H1 (cell line): ENCODE measurements around the gene SPINDOC. TPM values are rescaled to one million over a fixed set of nuclear protein-coding genes. Genes with fewer than 3 reads are reported as not detected.

Source experiments
- CTCF ChIA-PET: fragments of 300-600 bp; sonication (Branson Sonifier 250); formaldehyde crosslinking; loops from one replicate; lab custom pipeline; 2021; ENCODE audit not compliant: partially characterized antibody; lab: Charles Lee
- POLR2A ChIA-PET: fragments of 300-600 bp; sonication (Branson Sonifier 250); formaldehyde crosslinking; loops from one replicate; lab custom pipeline; 2021; ENCODE audit warnings: inconsistent platforms; ENCODE audit not compliant: partially characterized antibody; lab: Charles Lee
- DNase-seq, 2 experiments: peaks; one replicate each; pipeline versions ENCODE4 v3.0.0 to v3.0.0-alpha.2; 2010 to 2022; ENCODE audit warnings: low spot score in 2 of 2, low read depth in 1 of 2, mixed read lengths in 1 of 2
- FAIRE-seq: peaks from 2 replicates; lab custom pipeline; 2011; peaks lifted over from hg19 to GRCh38; lab: Jason Lieb, UNC
- H2AFZ ChIP-seq: 2 replicates; pipeline ENCODE4 v1.8.1; 2012; ENCODE audit warnings: low read length, inconsistent platforms
- H2AK5ac ChIP-seq: 2 replicates; pipeline ENCODE4 v1.6.1; 2013; ENCODE audit warnings: low read depth, low read length
- H2BK120ac ChIP-seq: replicated peaks from 2 replicates; pipeline ENCODE3; 2013; ENCODE audit warnings: low read depth, low read length, inconsistent platforms
- H2BK12ac ChIP-seq: 2 replicates; pipeline ENCODE4 v1.6.1; 2013; ENCODE audit warnings: low read depth, low read length
- H2BK15ac ChIP-seq: 2 replicates; pipeline ENCODE4 v1.6.1; 2013; ENCODE audit warnings: low read length
- H2BK20ac ChIP-seq: 2 replicates; pipeline ENCODE4 v1.6.1; 2013; ENCODE audit warnings: low read length
- H2BK5ac ChIP-seq: 2 replicates; pipeline ENCODE4 v1.6.1; 2013; ENCODE audit warnings: low read depth, low read length
- H3K14ac ChIP-seq: 2 replicates; pipeline ENCODE4 v1.6.1; 2013; ENCODE audit warnings: inconsistent platforms; ENCODE audit not compliant: insufficient read length
- H3K18ac ChIP-seq: 2 replicates; pipeline ENCODE4 v1.6.1; 2013; ENCODE audit warnings: low read length; ENCODE audit errors: extremely low read depth
- H3K23ac ChIP-seq: 2 replicates; pipeline ENCODE4 v1.6.1; 2013; ENCODE audit warnings: inconsistent platforms; ENCODE audit not compliant: insufficient read length
- H3K23me2 ChIP-seq: 2 replicates; pipeline ENCODE4 v1.6.1; 2013; ENCODE audit warnings: low read depth, low read length
- H3K27ac ChIP-seq: 2 replicates; pipeline ENCODE4 v1.6.1; 2011; ENCODE audit warnings: low read depth, low read length, inconsistent platforms
- H3K27me3 ChIP-seq, 4 experiments: replicated peaks in 1 of 4; 1 replicate in 1 of 4; 2 replicates in 3 of 4; pipeline versions ENCODE4 v1.6.1 to v1.8.1; 2011 to 2013; ENCODE audit warnings: low read length in 3 of 4, mild to moderate bottlenecking in 3 of 4, inconsistent platforms in 2 of 4, mixed read lengths in 2 of 4, moderate library complexity in 1 of 4; ENCODE audit not compliant: control insufficient read depth in 3 of 4, insufficient read depth in 3 of 4; ENCODE audit errors: extremely low read depth in 1 of 4
- H3K36me3 ChIP-seq, 4 experiments: 2 replicates each; pipeline versions ENCODE4 v1.6.1 to v1.8.1; 2011 to 2013; ENCODE audit warnings: mild to moderate bottlenecking in 4 of 4, low read length in 3 of 4, moderate library complexity in 2 of 4, control low read depth in 1 of 4, inconsistent platforms in 1 of 4; ENCODE audit not compliant: insufficient read depth in 4 of 4, control insufficient read depth in 2 of 4
- H3K4ac ChIP-seq: replicated peaks from 2 replicates; pipeline ENCODE3; 2013; ENCODE audit warnings: low read length, low read depth, mixed read lengths, inconsistent platforms; ENCODE audit not compliant: insufficient read length
- H3K4me1 ChIP-seq, 4 experiments: replicated peaks in 1 of 4; 1 replicate in 1 of 4; 2 replicates in 3 of 4; pipeline versions ENCODE4 v1.6.1 to v1.8.1; 2011 to 2013; ENCODE audit warnings: low read length in 3 of 4, inconsistent platforms in 2 of 4, mixed read lengths in 1 of 4; ENCODE audit not compliant: insufficient read depth in 4 of 4, control insufficient read depth in 3 of 4
- H3K4me2 ChIP-seq, 2 experiments: 2 replicates each; pipeline versions ENCODE4 v1.6.1 to v1.8.1; 2011 to 2013; ENCODE audit warnings: low read depth in 2 of 2, low read length in 2 of 2, control low read depth in 1 of 2, inconsistent platforms in 1 of 2, mild to moderate bottlenecking in 1 of 2; ENCODE audit not compliant: insufficient read depth in 1 of 2
- H3K4me3 ChIP-seq, 4 experiments: fragments of 200-600, 300-600 bp in 1 of 4; sonication (generic), shearing (Covaris generic), sonication (Bioruptor Twin) in 1 of 4; 2 replicates each; pipeline versions ENCODE4 v1.5.1 to v1.8.1; 2011 to 2016; ENCODE audit warnings: low read length in 4 of 4, low read depth in 3 of 4, control low read depth in 2 of 4, inconsistent platforms in 2 of 4, mild to moderate bottlenecking in 2 of 4, mixed read lengths in 1 of 4, moderate library complexity in 1 of 4; ENCODE audit not compliant: insufficient read depth in 2 of 4; ENCODE audit errors: extremely low read depth in 1 of 4
- H3K56ac ChIP-seq: replicated peaks from 2 replicates; pipeline ENCODE3; 2013; ENCODE audit warnings: low read depth, mild to moderate bottlenecking, mixed read lengths, low read length, inconsistent platforms; ENCODE audit not compliant: insufficient read length
- H3K79me1 ChIP-seq: 2 replicates; pipeline ENCODE4 v1.6.1; 2013; ENCODE audit warnings: low read depth, low read length, control low read depth
- H3K79me2 ChIP-seq, 2 experiments: 2 replicates each; pipeline versions ENCODE4 v1.6.1 to v1.8.1; 2012 to 2013; ENCODE audit warnings: low read length in 2 of 2, mild to moderate bottlenecking in 2 of 2, inconsistent platforms in 1 of 2; ENCODE audit not compliant: insufficient read depth in 2 of 2, control insufficient read depth in 1 of 2
- H3K9ac ChIP-seq, 4 experiments: replicated peaks in 1 of 4; 1 replicate in 1 of 4; 2 replicates in 3 of 4; pipeline versions ENCODE4 v1.6.1 to v1.8.1; 2011 to 2013; ENCODE audit warnings: low read depth in 3 of 4, low read length in 3 of 4, control low read depth in 2 of 4, mild to moderate bottlenecking in 2 of 4, moderate library complexity in 2 of 4, inconsistent platforms in 1 of 4; ENCODE audit errors: extremely low read depth in 1 of 4
- H3K9me3 ChIP-seq, 2 experiments: 2 replicates each; pipeline versions ENCODE4 v1.6.1 to v1.8.1; 2012 to 2013; ENCODE audit warnings: mild to moderate bottlenecking in 2 of 2, moderate library complexity in 2 of 2, control low read depth in 1 of 2, inconsistent platforms in 1 of 2, low read depth in 1 of 2, low read length in 1 of 2, mixed read lengths in 1 of 2; ENCODE audit not compliant: insufficient read depth in 2 of 2
- H4K20me1 ChIP-seq, 2 experiments: replicated peaks in 1 of 2; 2 replicates each; pipeline versions ENCODE3 to v1.8.1; 2011 to 2013; ENCODE audit warnings: inconsistent platforms in 2 of 2, low read length in 2 of 2, mild to moderate bottlenecking in 1 of 2; ENCODE audit not compliant: insufficient read depth in 2 of 2, control insufficient read depth in 1 of 2
- H4K5ac ChIP-seq: 2 replicates; pipeline ENCODE4 v1.6.1; 2013; ENCODE audit warnings: low read length, low read depth, mixed read lengths, inconsistent platforms; ENCODE audit not compliant: insufficient read length
- H4K8ac ChIP-seq: 2 replicates; pipeline ENCODE4 v1.8.0; 2013; ENCODE audit warnings: mild to moderate bottlenecking, moderate library complexity, low read length, inconsistent platforms; ENCODE audit not compliant: insufficient read depth; ENCODE audit errors: extremely low read depth
- H4K91ac ChIP-seq: replicated peaks from 2 replicates; pipeline ENCODE3; 2013; ENCODE audit warnings: low read length, mixed read lengths, inconsistent platforms; ENCODE audit not compliant: insufficient read length
- KDM5A ChIP-seq: fragments of 200-600 bp; IDR thresholded peaks from 2 replicates; pipeline ENCODE4 v1.7.1; 2012; ENCODE audit warnings: mild to moderate bottlenecking, low read length, inconsistent platforms, mixed read lengths
- POLR2A ChIP-seq, 2 experiments: IDR thresholded peaks; 1 replicate in 1 of 2; 2 replicates in 1 of 2; pipeline ENCODE4 v1.6.1; 2011; ENCODE audit warnings: low read depth in 2 of 2, low read length in 2 of 2, mild to moderate bottlenecking in 2 of 2; ENCODE audit errors: control extremely low read depth in 1 of 2
- WGBS, 2 experiments: shearing (Covaris generic) in 1 of 2; methylation state at CpG; one replicate each; pipeline versions ENCODE4 v1.1.6 to v1.1.7; 2013 to 2015; ENCODE audit warnings: low lambda C conversion rate in 2 of 2, mixed read lengths in 2 of 2, inconsistent platforms in 1 of 2, low coverage in 1 of 2, missing lambda C conversion rate in 1 of 2; ENCODE audit not compliant: insufficient replicate concordance in 2 of 2, insufficient coverage in 1 of 2, insufficient read length in 1 of 2; ENCODE audit errors: extremely low coverage in 1 of 2, missing lambda C conversion rate in 1 of 2; 5-methylcytosine and 5-hydroxymethylcytosine counted together
- polyA plus RNA-seq, 7 experiments: library from polyadenylated mRNA; depleted of rRNA in 3 of 7; stranded (reverse) in 5 of 7; unstranded in 2 of 7; fragments of >200 nt in 5 of 7; fragments of 200-250 nt in 2 of 7; gene quantifications; 1 replicate in 5 of 7; 2 replicates in 1 of 7; 4 replicates in 1 of 7; pipeline versions ENCODE4 v1.2.1 to v1.2.3, GENCODE V29; 2011 to 2013; ENCODE audit warnings: missing spikeins in 2 of 7, mixed read lengths in 2 of 7
- total RNA-seq: library from RNA; stranded (reverse); fragmentation: NEBNext Ultra II Directional; extraction: Animal tissue kit (Norgen Biotek cat#: 25700); gene quantifications from 2 replicates; pipeline ENCODE4 v1.2.1, GENCODE V29; 2021

Gene SPINDOC
- total and polyA plus RNA-seq, 2 of the 8 experiments (the other 6 are each of a cell fraction or from before 2014, with no cell fraction given): 78.7 to 99.7 TPM

DNA sequence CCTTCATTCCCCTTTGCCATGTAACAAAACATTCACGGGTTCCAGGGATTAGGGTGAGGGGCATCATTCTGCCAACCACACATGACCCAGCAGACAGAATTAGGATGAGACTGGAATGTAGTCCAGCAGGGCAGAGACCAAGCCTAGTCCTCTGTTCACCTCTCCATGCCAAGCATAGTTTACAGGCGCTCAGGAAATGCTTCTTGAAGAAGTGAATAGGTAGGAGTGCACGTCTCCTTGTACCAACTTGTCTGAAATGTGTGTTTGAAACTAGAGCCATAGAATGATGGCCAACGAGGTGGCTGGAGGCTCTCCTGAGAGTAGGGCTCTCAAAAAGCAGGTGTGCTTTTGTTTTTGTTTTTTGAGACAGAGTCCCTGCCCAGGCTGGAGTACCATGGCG is 8.2 kb downstream of the SPINDOC start:
- no peak overlapping the region for H2BK12ac ChIP-seq
- no peak overlapping the region for H3K27ac ChIP-seq
- no peak overlapping the region for H2AFZ ChIP-seq
- no peak overlapping the region for H3K4me2 ChIP-seq
- no peak for DNase-seq
- WGBS, 2 experiments: 91% methylated on average over 5 of the region's 5 CpGs; no CpG with 5 or more reads in 1 of the 2 experiments
- no peaks in the 10 kb centered on the region for H3K27me3 ChIP-seq
- no peak overlapping the region for H2BK5ac ChIP-seq
- no peak overlapping the region for H3K4me3 ChIP-seq
- POLR2A ChIA-PET: interaction anchor here (0.6 to 9.0 kb wide), 6 partner anchors 7 to 88 kb away, joined by 3 to 85 read pairs (median 3); partner anchors contain the start of gene MARK2
- H4K5ac ChIP-seq: no peak overlapping the region
- peaks cover 9 to 19% of the 10 kb centered on the region in 2 experiments for H4K20me1 ChIP-seq
- H3K23me2 ChIP-seq: no peaks in the 10 kb centered on the region
- no peak for FAIRE-seq
- H3K18ac ChIP-seq: no peak overlapping the region
- H2BK120ac ChIP-seq: no peak overlapping the region
- H3K4me1 ChIP-seq: no peaks in the 10 kb centered on the region
- no peak overlapping the region for H3K23ac ChIP-seq
- TF ChIP-seq KDM5A (no peak), POLR2A (IDR thresholded peaks at IDR 0.05; ENCODE audit: control extremely low read depth in 1 of 2, low read depth in 2 of 2, low read length in 2 of 2) (peak in 1 of 2 experiments; percentile 10; a peak in 1 of 3 replicates)
- H3K14ac ChIP-seq: no peak overlapping the region
- CTCF ChIA-PET: interaction anchor here (1.0 to 2.9 kb wide), 2 partner anchors 8 to 16 kb away, joined by 4 to 12 read pairs; no protein-coding TSS in a partner anchor
- no peak overlapping the region for H3K4ac ChIP-seq
- peaks cover 48 to 86% (median 72%) of the 10 kb centered on the region in 4 experiments for H3K36me3 ChIP-seq
- H4K91ac ChIP-seq: no peak overlapping the region
- H3K79me2 ChIP-seq: peaks cover 0 to 16% of the 10 kb centered on the region in 2 experiments; a peak in 3 of 4 replicates
- H2BK15ac ChIP-seq: no peak overlapping the region
- H3K9me3 ChIP-seq: no peaks in the 10 kb centered on the region
- no peak overlapping the region for H3K9ac ChIP-seq
- H3K56ac ChIP-seq: no peak overlapping the region
- no peak overlapping the region for H2BK20ac ChIP-seq
- no peak overlapping the region for H2AK5ac ChIP-seq
- no peak overlapping the region for H4K8ac ChIP-seq
- H3K79me1 ChIP-seq: peaks cover 13% of the 10 kb centered on the region
